GM10847 (cell line): ENCODE measurements around the gene RABL6.
A peak's percentile ranks its signal among the peaks of the same experiment; 100 is the strongest.

Experiments
- POLR2A ChIP-seq: IDR thresholded peaks from 2 replicates; pipeline ENCODE4 v1.6.1; 2011; ENCODE audit not compliant: insufficient read length; ENCODE audit errors: extremely low read depth

Gene RABL6

GRCh38 chr9:136868644-136869043 lies 60.9 kb downstream of the RABL6 start:
- no peak for TF ChIP-seq POLR2A

- TF ChIP-seq POLR2A = no peak
These were observed 67.4 kb downstream of the RABL6 start for GRCh38 chr9:136875155-136875554.

- no peak for TF ChIP-seq POLR2A
These were observed 68.7 kb downstream of the RABL6 start for GRCh38 chr9:136876476-136876875.

DNA sequence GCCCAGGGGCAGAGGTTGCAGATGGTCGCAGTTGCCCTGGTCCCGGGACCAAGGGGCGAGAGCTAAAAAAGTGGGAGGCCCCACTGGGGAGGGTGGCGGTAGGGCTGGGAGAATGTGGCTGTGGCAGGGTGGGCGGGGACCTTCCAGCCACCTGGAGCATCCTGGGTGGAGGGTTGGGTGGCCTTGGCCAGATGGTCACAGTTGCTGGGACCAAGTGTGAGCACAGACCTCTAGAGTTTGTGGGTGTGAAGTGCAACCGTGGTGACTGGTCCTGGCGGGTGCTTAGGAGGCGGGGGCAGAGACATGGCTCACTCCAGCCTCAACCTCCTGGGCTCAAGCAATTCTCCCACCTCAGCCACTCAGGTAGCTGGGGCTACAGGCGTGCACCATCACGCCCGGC lies 72.9 kb downstream of the RABL6 start:
- no peak for TF ChIP-seq POLR2A

DNA sequence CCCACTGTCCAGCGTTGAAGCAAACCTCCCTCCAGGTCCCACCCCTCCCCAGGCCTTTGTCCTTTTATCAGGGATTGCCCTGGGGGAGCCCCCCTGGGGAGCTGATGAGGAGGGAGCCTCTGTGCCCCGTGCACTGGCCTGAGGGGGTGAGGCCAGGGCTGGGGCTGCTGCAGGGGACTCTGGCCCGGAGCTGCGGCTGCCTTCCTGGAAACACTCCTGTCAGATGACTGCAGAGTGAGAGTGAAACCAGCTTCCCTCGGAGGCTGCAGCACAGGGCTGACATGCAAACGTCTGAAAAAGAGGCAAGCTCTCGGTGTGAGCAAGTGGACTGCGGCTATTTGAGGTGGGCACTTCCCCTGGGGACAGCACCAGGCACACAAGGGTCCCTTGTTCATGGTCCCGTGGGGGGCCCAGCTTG lies 74.0 kb downstream of the RABL6 start:
- no peak for TF ChIP-seq POLR2A

DNA sequence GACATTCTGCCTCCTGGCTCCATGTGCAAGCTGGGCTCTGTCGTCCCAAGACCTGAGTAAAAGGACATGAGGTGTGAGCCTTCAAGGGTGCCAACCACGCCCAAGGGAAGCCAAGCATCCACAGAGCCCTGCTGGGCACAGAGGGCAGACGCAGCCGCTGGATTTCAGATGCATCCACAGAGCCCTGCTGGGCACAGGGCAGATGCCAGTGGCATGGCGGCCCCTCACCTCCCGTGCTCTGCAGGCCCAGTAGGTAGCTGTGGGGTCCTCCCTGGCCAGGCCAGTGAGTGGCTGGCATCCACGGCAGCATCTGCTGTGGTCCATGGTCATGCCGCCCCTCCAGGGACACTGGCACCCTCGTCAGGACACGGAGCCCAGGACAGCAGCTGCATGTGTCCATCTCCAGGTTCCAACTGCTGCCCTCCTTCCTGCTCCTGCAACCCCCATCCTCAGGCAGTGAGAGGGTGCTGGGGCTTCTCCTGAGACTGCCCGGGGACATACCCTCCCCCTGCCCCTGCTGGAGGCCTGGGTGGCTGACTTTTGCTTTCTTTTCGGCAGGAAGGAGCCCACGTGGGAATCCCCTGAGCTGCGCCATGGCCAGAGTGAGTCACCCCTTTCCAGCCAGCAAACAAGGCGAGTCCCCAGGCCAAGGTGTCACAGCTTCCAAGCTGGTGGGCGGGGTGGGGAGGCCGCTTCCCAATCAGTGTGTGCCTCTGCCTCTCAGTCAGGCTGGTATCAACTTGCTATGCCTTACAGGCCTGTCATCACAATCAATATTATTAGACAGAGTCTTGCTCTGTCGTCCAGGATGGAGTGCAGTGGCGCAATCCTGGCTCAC lies 74.6 kb downstream of the RABL6 start:
- no peak for TF ChIP-seq POLR2A

- TF ChIP-seq POLR2A = peak; percentile 92
These were observed 78.3 kb downstream of the RABL6 start, which contains the start of gene TRAF2 for GRCh38 chr9:136885950-136886578. TSS of gene TRAF2 (plus strand) at chr9:136886516. CDS start at chr9:136898741, 12,225 bp downstream.

- no peak for TF ChIP-seq POLR2A
These were observed 79.2 kb downstream of the RABL6 start for GRCh38 chr9:136886610-136887597.

GRCh38 chr9:136888454-136888853 lies 80.7 kb downstream of the RABL6 start:
- TF ChIP-seq POLR2A = no peak

DNA sequence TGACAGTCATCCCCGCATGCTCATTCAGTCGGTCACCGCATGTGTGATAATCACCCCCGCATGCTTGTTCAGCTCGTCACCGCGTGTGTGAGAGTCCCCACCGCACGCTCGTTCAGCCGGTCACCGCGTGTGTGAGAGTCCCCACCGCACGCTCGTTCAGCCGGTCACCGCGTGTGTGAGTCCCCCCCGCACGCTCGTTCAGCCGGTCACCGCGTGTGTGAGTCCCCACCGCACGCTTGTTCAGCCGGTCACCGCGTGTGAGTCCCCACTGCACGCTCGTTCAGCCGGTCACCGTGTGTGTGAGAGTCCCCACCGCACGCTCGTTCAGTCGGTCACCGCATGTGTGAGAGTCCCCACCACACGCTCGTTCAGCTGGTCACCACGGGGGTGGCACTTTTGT lies 82.1 kb downstream of the RABL6 start:
- TF ChIP-seq POLR2A = no peak

DNA sequence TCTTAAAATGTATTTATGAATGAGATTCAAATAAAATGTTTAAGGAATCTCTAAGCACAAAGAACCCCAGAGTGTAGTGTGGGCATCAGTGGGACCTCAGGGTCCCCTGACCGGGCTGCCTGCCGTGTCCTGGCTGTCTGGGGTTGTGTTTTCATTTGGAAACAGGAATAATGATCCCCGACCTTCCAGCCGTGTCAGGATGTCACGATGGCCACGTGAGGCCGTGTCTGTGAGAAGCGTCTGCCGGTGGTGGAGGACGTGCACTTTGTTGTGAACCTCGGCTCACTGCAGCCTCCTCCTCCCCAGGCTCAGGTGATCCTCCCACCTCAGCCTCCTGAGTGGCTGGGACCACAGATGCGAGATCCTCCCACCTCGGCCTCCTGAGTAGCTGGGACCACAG lies 82.9 kb downstream of the RABL6 start:
- TF ChIP-seq POLR2A = no peak
